Measurements from ENCODE around the gene LRP10. TPM values are rescaled to one million over a fixed set of nuclear protein-coding genes. Genes with fewer than 3 reads are reported as not detected.
A peak's percentile ranks its signal among the peaks of the same experiment; 100 is the strongest.

The LRP10 gene
- total RNA-seq, 4 donors from 2014 or later = 82.3 to 151 (median 97.0) TPM

DNA sequence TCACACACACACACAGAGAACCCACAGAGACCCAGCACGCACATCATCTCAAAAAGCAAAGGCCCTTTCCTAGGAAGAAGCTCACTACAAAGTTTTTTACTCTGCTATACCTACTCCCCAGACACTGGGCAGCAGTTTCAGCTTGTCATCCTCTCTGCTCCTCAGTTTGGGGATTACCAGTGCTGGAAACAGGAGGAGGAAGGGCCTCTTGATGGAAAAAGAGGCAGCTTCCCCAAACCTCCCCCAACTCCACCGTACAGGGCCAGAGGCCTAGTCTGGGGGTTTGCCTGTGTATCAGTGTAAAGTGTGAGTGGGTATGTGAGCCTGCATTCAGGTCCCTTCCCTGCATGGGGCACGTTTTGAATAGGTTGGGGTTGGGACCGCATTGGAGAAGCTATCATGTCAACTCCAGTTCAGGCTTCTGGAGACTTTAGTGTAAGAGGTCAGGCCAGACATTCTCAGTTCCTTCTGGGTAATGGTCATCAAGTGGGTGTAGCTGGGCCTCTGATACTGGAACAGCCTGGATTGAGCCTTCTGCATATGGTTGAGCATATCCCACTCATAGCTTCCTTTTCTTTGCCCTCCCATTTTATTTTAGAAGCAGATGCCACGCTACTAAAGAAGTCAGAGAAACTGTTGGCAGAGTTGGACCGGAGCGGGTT is 12.7 kb downstream of the LRP10 start:
- Histone ChIP-seq H3K36me3 (peaks cover 0 to 10% (median 0%) of the 10 kb centered on the region in 3 donors), H3K27ac (no peak overlapping the region), H3K4me3 (no peak overlapping the region), H3K9me3 (no peaks in the 10 kb centered on the region), H3K4me1 (peaks cover 0 to 47% (median 19%) of the 10 kb centered on the region in 4 donors), H3K27me3 (no peaks in the 10 kb centered on the region)
- WGBS, 2 donors = 76 to 77% methylated on average over 7 of the region's 7 CpGs
- TF ChIP-seq EP300 (IDR thresholded peaks at IDR 0.05) = no peak
- no peak for TF ChIP-seq POLR2A (IDR thresholded peaks at IDR 0.05)
- TF ChIP-seq, protein P1, sequence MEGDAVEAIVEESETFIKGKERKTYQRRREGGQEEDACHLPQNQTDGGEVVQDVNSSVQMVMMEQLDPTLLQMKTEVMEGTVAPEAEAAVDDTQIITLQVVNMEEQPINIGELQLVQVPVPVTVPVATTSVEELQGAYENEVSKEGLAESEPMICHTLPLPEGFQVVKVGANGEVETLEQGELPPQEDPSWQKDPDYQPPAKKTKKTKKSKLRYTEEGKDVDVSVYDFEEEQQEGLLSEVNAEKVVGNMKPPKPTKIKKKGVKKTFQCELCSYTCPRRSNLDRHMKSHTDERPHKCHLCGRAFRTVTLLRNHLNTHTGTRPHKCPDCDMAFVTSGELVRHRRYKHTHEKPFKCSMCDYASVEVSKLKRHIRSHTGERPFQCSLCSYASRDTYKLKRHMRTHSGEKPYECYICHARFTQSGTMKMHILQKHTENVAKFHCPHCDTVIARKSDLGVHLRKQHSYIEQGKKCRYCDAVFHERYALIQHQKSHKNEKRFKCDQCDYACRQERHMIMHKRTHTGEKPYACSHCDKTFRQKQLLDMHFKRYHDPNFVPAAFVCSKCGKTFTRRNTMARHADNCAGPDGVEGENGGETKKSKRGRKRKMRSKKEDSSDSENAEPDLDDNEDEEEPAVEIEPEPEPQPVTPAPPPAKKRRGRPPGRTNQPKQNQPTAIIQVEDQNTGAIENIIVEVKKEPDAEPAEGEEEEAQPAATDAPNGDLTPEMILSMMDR (IDR thresholded peaks at IDR 0.05) = no peak
- DNase-seq (ENCODE audit: low spot score in 2 of 2) = no peak

DNA sequence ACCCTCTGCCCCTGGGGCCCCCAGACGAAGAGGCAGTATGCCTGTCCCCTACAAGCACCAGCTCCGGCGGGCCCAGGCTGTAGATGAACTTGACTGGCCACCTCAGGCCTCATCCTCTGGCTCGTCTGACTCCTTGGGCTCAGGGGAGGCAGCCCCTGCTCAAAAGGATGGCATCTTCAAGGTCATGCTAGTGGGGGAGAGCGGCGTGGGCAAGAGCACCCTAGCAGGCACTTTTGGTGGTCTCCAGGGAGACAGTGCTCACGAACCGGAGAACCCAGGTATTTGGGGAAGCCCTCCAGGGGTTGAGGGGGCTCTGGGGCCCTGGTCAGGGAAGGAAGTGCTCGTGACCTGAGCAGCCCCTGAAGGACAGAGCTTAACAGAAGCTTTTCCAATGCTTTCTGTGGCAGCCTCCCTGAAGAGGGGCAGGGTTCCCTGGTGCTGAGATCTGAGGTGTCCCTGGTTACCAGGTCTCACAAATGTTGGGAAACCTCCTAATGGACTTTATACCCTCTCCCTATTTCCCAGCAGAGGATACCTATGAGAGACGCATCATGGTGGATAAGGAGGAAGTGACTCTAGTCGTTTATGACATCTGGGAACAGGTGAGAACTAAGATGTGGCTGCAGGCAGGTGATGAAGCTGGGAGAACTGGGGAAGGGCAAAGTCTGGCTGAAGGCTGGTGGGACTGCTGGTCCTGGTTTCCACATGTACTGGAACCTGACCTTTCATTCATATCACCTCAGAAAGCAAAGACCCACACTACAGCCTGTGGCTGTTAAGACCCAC is 13.4 kb downstream of the LRP10 start:
- Histone ChIP-seq H3K27ac (no peak overlapping the region), H3K36me3 (peaks cover 0 to 2% (median 0%) of the 10 kb centered on the region in 3 donors), H3K27me3 (no peaks in the 10 kb centered on the region), H3K4me1 (peaks cover 0 to 47% (median 19%) of the 10 kb centered on the region in 4 donors), H3K4me3 (no peak overlapping the region), H3K9me3 (no peaks in the 10 kb centered on the region)
- 87 to 96% methylated on average over 11 of the region's 11 CpGs for WGBS, 2 donors
- no peak for DNase-seq (ENCODE audit: low spot score in 2 of 2)
- TF ChIP-seq EP300 (IDR thresholded peaks at IDR 0.05) = no peak
- TF ChIP-seq, protein P1 (IDR thresholded peaks at IDR 0.05) = no peak
- no peak for TF ChIP-seq POLR2A (IDR thresholded peaks at IDR 0.05)

DNA sequence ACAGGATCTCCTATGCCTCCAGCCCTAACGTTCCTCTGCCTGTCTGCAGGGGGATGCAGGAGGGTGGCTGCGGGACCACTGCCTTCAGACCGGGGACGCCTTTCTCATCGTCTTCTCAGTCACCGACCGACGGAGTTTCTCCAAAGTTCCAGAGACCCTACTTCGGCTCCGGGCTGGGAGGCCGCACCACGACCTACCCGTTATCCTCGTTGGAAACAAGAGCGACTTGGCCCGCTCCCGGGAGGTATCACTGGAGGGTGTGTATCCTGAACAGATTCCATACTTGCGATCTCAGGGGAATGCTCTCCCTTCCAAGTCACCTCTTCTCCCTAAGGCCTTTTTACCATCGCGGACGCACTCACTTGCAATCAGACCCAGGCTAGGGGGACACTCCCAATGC is 14.4 kb downstream of the LRP10 start:
- no peaks in the 10 kb centered on the region for H3K36me3 ChIP-seq
- DNase-seq (ENCODE audit: low spot score in 2 of 2) = no peak
- H3K4me3 ChIP-seq = peak overlapping the region in 1 of 4 donors; percentile 65
- WGBS, 2 donors = 92 to 93% methylated on average over 21 of the region's 21 CpGs
- H3K27ac ChIP-seq = peak overlapping the region in 1 of 4 donors; percentile 67
- peaks cover 0 to 47% (median 19%) of the 10 kb centered on the region in 4 donors for H3K4me1 ChIP-seq
- H3K9me3 ChIP-seq = no peaks in the 10 kb centered on the region
- H3K27me3 ChIP-seq = no peaks in the 10 kb centered on the region
- TF ChIP-seq POLR2A (IDR thresholded peaks at IDR 0.05) (no peak), EP300 (IDR thresholded peaks at IDR 0.05) (no peak)
- TF ChIP-seq, protein P1 (IDR thresholded peaks at IDR 0.05) = no peak

DNA sequence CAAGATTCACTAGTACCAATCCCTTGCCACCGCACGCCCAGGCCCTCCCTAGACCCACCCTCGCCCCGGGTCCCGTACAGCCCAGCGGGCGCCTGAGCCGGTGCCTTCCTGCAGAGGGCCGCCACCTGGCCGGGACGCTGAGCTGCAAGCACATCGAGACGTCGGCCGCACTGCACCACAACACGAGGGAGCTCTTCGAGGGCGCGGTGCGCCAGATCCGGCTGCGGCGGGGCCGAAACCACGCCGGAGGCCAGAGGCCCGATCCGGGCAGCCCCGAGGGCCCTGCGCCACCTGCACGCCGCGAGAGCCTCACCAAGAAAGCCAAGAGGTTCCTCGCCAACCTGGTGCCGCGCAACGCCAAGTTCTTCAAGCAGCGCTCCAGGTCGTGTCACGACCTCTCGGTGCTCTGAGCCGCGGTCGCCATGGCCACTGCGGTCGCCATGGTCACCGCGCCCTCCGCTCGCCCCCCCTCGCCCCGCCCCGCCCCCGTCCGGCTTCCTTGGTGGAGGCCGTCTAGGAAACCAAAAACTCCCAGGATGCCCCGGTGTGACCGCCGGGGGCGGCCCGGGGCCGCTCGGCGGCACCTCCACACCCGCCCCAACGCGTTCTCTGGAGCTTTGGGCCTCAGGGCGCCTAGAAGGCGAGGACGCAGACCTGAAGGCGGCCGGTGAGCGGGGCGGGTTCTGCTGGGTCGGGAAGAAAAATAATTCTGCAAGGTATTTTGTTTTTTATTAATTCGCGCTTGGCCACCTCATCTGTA is 15.1 kb downstream of the LRP10 start:
- 5 to 9% methylated on average over 36 to 62 of the region's 77 CpGs for WGBS, 2 donors
- H3K36me3 ChIP-seq = no peaks in the 10 kb centered on the region
- no peaks in the 10 kb centered on the region for H3K9me3 ChIP-seq
- peaks cover 0 to 46% (median 19%) of the 10 kb centered on the region in 4 donors for H3K4me1 ChIP-seq
- DNase-seq (ENCODE audit: low spot score in 2 of 2) = peak; percentile 29 to 51
- peak overlapping the region in 3 of 4 donors; percentile 32 to 76 (median 67) for H3K27ac ChIP-seq
- TF ChIP-seq, protein P1 (IDR thresholded peaks at IDR 0.05) = peak in 2 of 5 experiments; percentile 5 to 9
- TF ChIP-seq POLR2A (IDR thresholded peaks at IDR 0.05) = no peak
- no peaks in the 10 kb centered on the region for H3K27me3 ChIP-seq
- H3K4me3 ChIP-seq = peak overlapping the region; percentile 39 to 65 (median 52)
